HL-60/S4 (cell line): Measurements from ENCODE around the gene SLAIN1.

ENCODE experiments used
- in situ Hi-C: fragments of 300-500 bp; cut with MboI; formaldehyde crosslinking; loops from 2 replicates; pipeline ENCODE4 v1.14.3; 2022; ENCODE audit warnings: low sequenced_read_pairs

Gene SLAIN1

GRCh38 chr13:77749344-77749880, 51.9 kb downstream of the SLAIN1 start:
- in situ Hi-C loops, result no loop called here

- in situ Hi-C loops, result loop anchor here (10.0 kb wide), 1 partner anchor 157 kb away; no protein-coding TSS in a partner anchor
Measured at GRCh38 chr13:77751513-77752456, 54.3 kb downstream of the SLAIN1 start.

- in situ Hi-C loops, result loop anchor here (10.0 kb wide), 1 partner anchor 158 kb away; no protein-coding TSS in a partner anchor
Measured at GRCh38 chr13:77752512-77753069, 55.1 kb downstream of the SLAIN1 start.

- in situ Hi-C loops, result no loop called here
Measured at GRCh38 chr13:77760893-77761292, 63.4 kb downstream of the SLAIN1 start.

- in situ Hi-C loops, result no loop called here
Measured at GRCh38 chr13:77767413-77767812, 69.9 kb downstream of the SLAIN1 start.

- in situ Hi-C loops, result no loop called here
Measured at GRCh38 chr13:77774181-77774580, 76.7 kb downstream of the SLAIN1 start.

- in situ Hi-C loops, result no loop called here
Measured at GRCh38 chr13:77776704-77777103, 79.2 kb downstream of the SLAIN1 start.

- in situ Hi-C loops, result no loop called here
Measured at GRCh38 chr13:77779552-77780272, 82.2 kb downstream of the SLAIN1 start.

- in situ Hi-C loops, result no loop called here
Measured at GRCh38 chr13:77781808-77782207, 84.3 kb downstream of the SLAIN1 start.

GRCh38 chr13:77784515-77784914, 87.0 kb downstream of the SLAIN1 start:
- in situ Hi-C loops, result no loop called here

GRCh38 chr13:77786695-77787287, 89.3 kb downstream of the SLAIN1 start:
- in situ Hi-C loops, result loop anchor here (5.0 kb wide), 2 partner anchors 36 to 326 kb away; no protein-coding TSS in a partner anchor

- in situ Hi-C loops, result loop anchor here (5.0 kb wide), 2 partner anchors 33 to 323 kb away; no protein-coding TSS in a partner anchor
Measured at GRCh38 chr13:77789376-77789775, 91.9 kb downstream of the SLAIN1 start.

GRCh38 chr13:77800219-77800618, 102.7 kb downstream of the SLAIN1 start:
- in situ Hi-C loops, result no loop called here

- in situ Hi-C loops, result no loop called here
Measured at GRCh38 chr13:77806518-77806917, 109.0 kb downstream of the SLAIN1 start.

GRCh38 chr13:77807431-77808135, 110.1 kb downstream of the SLAIN1 start:
- in situ Hi-C loops, result no loop called here

- in situ Hi-C loops, result no loop called here
Measured at GRCh38 chr13:77810430-77810829, 112.9 kb downstream of the SLAIN1 start.

- in situ Hi-C loops, result no loop called here
Measured at GRCh38 chr13:77810878-77811277, 113.4 kb downstream of the SLAIN1 start.

GRCh38 chr13:77811381-77811780, 113.9 kb downstream of the SLAIN1 start:
- in situ Hi-C loops, result no loop called here

- in situ Hi-C loops, result no loop called here
Measured at GRCh38 chr13:77811981-77812380, 114.5 kb downstream of the SLAIN1 start.
